ENCODE data around the gene RNASE12.

DNA sequence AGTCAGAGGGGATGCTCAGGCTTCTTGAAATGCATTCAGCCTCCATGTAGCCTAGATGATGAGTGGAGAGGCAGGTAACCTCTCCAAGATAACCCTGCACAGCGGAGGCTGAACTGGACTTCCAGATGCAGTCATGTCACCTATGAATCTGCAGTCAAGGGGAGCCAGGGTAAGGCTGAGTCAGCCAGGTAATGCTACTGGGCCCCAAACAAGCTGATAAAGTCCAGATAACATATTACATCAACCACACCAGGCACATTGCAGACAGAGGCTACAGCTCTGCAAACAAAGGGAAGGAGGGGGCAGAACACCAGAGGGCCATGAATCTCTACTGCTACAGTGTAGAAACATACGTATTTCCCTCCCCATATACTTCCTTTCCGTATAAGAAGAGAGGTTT lies 44.3 kb downstream of the RNASE12 start:
- TF ChIP-seq, protein P1, sequence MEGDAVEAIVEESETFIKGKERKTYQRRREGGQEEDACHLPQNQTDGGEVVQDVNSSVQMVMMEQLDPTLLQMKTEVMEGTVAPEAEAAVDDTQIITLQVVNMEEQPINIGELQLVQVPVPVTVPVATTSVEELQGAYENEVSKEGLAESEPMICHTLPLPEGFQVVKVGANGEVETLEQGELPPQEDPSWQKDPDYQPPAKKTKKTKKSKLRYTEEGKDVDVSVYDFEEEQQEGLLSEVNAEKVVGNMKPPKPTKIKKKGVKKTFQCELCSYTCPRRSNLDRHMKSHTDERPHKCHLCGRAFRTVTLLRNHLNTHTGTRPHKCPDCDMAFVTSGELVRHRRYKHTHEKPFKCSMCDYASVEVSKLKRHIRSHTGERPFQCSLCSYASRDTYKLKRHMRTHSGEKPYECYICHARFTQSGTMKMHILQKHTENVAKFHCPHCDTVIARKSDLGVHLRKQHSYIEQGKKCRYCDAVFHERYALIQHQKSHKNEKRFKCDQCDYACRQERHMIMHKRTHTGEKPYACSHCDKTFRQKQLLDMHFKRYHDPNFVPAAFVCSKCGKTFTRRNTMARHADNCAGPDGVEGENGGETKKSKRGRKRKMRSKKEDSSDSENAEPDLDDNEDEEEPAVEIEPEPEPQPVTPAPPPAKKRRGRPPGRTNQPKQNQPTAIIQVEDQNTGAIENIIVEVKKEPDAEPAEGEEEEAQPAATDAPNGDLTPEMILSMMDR (IDR thresholded peaks at IDR 0.05) = no peak
- no peak for TF ChIP-seq POLR2AphosphoS5 (IDR thresholded peaks at IDR 0.05)

Measured in sigmoid colon (tissue), 4 donors.